GM13977 (cell line): ENCODE results near the gene GPATCH3.
"Not testable (repeated sequence)": the region's sequence is repeated elsewhere in the genome, so short reads cannot be mapped to it uniquely, and the experiment has no call there.

Experiments used
- DNase-seq: peaks from one replicate; pipeline ENCODE4 v3.0.0; 2012; ENCODE audit warnings: low spot score
- in situ Hi-C: fragments of 300-500 bp; cut with MboI; formaldehyde crosslinking; loops from one replicate; pipeline ENCODE4 v1.12.0; 2022; ENCODE audit warnings: low sequenced_read_pairs, low pct_unique_long_range_greater_than_20kb, mixed read lengths, inconsistent platforms; ENCODE audit not compliant: unreplicated experiment
- TF ChIP-seq, protein P1 (sequence below): IDR thresholded peaks from 2 replicates; pipeline ENCODE4 v1.5.1; 2012; ENCODE audit warnings: mild to moderate bottlenecking, control low read depth; ENCODE audit not compliant: insufficient read depth; ENCODE audit errors: extremely low read depth, missing control alignments

GPATCH3 gene, protein sequence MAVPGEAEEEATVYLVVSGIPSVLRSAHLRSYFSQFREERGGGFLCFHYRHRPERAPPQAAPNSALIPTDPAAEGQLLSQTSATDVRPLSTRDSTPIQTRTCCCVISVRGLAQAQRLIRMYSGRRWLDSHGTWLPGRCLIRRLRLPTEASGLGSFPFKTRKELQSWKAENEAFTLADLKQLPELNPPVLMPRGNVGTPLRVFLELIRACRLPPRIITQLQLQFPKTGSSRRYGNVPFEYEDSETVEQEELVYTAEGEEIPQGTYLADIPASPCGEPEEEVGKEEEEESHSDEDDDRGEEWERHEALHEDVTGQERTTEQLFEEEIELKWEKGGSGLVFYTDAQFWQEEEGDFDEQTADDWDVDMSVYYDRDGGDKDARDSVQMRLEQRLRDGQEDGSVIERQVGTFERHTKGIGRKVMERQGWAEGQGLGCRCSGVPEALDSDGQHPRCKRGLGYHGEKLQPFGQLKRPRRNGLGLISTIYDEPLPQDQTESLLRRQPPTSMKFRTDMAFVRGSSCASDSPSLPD

DNA sequence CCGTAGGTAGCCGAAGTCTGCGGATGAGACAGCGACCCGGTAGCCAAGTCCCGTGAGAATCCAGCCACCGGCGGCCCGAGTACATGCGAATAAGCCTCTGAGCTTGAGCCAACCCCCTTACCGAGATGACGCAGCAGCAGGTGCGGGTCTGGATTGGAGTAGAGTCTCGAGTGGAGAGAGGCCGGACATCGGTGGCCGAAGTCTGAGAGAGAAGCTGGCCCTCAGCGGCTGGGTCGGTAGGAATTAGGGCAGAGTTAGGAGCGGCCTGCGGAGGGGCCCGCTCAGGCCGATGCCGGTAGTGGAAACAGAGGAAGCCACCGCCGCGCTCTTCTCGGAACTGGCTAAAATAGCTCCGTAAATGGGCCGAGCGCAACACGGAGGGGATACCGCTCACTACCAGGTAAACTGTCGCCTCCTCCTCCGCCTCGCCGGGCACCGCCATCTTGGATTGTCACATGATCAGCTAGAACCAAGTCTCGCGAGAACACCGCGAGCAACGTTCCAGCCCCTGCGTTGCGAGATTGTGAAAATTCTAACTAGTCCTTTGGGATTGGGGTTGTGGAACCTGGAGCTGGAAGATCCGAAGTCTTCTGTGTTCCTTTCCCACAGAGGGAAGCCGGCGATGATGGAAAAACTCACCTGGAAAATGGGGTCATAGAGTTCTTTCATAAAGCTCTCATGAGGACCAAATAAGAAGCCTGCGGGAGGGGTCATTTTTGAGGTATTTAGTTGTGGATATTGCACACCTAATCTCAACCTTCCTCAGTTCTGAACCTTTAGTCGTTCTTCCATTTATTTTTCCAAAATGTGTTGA lies at the start of gene GPATCH3:
Gene GPATCH3 (minus strand): TSS at position 467 of the 814 bp plus-strand sequence. CDS start 25 bp downstream, at position 442.
- in situ Hi-C loops, result no loop called here
- peak; percentile 90 for DNase-seq
- TF ChIP-seq, protein P1, sequence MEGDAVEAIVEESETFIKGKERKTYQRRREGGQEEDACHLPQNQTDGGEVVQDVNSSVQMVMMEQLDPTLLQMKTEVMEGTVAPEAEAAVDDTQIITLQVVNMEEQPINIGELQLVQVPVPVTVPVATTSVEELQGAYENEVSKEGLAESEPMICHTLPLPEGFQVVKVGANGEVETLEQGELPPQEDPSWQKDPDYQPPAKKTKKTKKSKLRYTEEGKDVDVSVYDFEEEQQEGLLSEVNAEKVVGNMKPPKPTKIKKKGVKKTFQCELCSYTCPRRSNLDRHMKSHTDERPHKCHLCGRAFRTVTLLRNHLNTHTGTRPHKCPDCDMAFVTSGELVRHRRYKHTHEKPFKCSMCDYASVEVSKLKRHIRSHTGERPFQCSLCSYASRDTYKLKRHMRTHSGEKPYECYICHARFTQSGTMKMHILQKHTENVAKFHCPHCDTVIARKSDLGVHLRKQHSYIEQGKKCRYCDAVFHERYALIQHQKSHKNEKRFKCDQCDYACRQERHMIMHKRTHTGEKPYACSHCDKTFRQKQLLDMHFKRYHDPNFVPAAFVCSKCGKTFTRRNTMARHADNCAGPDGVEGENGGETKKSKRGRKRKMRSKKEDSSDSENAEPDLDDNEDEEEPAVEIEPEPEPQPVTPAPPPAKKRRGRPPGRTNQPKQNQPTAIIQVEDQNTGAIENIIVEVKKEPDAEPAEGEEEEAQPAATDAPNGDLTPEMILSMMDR, result no peak

DNA sequence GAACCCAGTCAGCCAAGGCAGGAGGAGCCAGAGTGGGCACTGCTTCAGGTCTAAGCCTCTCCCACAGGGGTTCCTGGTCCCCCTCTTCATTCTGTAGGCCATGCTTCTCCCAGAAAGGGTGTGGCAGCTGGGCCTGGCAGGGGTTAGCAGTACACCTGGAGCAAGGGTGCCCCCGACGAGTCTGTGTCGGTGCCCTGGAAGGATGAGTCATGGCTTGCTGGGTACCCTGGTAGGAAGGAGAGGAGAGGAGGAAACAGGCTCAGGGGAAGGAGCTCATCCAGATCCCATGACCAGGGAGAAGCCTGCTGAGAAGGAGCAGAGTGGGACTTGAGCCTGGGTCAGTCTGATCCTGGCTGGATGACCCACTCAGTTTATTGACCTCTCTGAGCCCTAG lies 49.7 kb upstream of the GPATCH3 start:
- TF ChIP-seq, protein P1, result no peak
- peak; percentile 25 for DNase-seq
- in situ Hi-C loops, result no loop called here

DNA sequence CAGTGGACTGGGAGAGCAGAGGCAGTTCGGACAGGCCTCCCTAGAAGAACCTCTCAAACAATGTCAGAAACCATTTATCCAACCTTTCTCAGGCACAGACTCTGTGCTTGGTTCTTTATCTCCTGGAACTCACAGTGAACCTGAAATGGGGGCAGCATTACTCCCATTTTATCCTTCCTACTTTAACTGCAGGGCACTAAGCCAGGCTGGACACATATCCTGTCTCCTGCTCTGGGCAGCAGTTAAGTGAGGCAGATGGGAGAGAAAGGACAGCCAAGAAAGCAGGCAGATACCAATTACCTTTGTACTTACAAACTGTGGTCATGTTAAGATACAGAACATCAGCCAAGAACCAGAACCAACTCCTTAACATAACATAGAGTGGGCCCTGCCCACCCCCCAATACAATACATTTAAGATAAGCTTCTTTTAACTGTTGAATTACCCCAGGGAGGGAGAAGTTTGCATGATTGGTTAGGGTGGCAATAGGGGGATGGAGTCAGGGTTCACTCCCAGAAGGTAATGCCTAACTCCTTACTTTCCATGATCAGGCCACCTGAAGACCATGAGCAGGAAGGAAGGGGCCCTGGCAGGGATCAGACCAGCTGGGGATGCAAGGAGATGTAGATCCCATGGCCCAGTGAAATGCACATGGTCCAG lies 49.1 kb upstream of the GPATCH3 start:
- in situ Hi-C loops, result no loop called here
- no peak for DNase-seq
- TF ChIP-seq, protein P1, result no peak

DNA sequence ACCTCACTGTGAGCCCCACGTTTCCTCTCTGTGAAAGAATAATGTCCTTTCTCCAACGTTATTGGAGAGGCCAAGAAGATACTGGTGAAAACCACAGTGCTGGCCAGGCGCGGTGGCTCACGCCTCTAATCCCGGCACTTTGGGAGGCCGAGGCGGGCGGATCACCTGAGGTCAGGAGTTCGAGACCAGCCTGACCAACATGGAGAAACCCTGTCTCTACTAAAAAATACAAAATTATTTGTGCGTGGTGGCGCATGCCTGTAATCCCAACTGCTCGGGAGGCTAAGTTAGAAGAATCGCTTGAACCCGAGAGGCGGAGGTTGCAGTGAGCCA lies 48.4 kb upstream of the GPATCH3 start:
- in situ Hi-C loops, DNase-seq: not testable (repeated sequence)

DNA sequence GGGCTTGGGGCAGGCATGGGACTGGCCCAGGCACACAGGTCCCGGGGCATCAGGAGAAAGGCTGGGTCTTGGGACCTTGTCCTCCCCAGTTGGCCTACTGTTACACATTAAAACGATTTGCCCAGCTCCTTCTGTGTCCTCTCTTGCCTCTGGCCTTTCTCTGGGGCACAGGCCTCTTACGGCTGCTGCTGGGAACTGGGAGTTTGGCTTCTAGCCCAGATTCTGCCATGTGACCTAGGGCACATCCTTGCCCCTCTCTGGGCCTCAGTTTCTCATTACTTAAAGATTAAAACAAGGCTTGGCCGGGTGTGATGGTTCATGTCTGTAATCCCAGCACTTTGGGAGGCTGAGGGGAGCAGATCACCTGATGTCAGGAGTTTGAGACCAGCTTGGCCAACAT lies 46.0 kb upstream of the GPATCH3 start:
- TF ChIP-seq, protein P1, result no peak
- no peak for DNase-seq
- in situ Hi-C loops, result no loop called here

DNA sequence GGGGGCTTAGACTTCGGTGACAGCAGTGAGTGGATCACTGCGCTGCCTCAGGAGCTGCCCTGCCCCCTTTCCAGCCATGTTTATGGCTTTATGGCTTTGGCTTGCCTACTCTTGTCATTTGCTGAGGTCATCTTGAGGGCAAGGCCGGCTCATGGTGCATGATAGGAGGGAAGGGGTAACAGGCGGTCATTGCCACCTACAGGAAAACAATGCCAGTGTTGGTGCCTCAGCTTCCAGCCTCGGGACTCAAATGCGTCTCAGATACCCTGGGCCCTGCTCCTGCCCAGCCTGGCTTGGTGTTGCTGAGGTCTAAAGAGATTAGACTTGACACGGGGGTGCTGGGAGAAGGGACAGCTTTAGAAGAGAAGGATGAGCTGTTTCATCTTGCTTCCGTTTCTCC lies 45.5 kb upstream of the GPATCH3 start:
- no peak for DNase-seq
- in situ Hi-C loops, result no loop called here
- TF ChIP-seq, protein P1, result no peak

DNA sequence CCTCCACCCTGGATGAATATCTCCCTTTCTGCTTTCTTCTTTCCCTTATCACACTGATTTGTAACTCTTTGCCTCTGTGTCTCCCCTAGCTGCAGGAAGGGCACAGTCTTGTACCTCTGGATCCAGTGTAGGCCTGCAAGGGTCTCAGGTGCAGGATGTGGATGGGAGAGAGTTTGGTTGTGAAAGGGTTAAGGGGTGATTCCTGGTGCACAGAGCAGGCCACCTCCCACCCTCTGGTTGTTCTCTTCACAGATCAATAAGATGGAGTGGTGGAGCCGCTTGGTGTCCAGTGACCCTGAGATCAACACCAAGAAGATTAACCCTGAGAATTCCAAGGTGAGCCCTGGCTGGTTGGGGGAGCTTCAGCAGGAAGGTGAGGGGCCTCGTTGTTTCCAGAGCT lies 44.9 kb upstream of the GPATCH3 start:
- in situ Hi-C loops, result no loop called here
- DNase-seq, result no peak
- TF ChIP-seq, protein P1, result no peak
